Thyroid gland (tissue), 4 donors: ENCODE results near the gene CNTNAP1. TPM values are rescaled to one million over a fixed set of nuclear protein-coding genes. Genes with fewer than 3 reads are reported as not detected.

Source experiments
- DNase-seq, 2 donors: peaks; one replicate each; pipeline ENCODE4 v3.0.0-alpha.2; 2019
- H3K27ac ChIP-seq, 3 donors: fragments of 200-600 bp; sonication (generic); 1 replicate in 2 of 3; 2 replicates in 1 of 3; pipeline ENCODE4 v1.5.1; 2016 to 2019; ENCODE audit warnings: mild to moderate bottlenecking in 1 of 3, moderate library complexity in 1 of 3
- H3K27me3 ChIP-seq: fragments of 200-600 bp; sonication (generic); one replicate; pipeline ENCODE4 v1.5.1; 2019
- H3K36me3 ChIP-seq, 2 donors: fragments of 200-600 bp; sonication (generic); one replicate each; pipeline ENCODE4 v1.5.1; 2016 to 2019
- H3K4me1 ChIP-seq, 2 donors: fragments of 200-600 bp; sonication (generic); one replicate each; pipeline ENCODE4 v1.5.1; 2017 to 2019
- H3K4me3 ChIP-seq, 3 donors: fragments of 200-600 bp; sonication (generic); replicated peaks in 1 of 3; 1 replicate in 2 of 3; 2 replicates in 1 of 3; pipeline ENCODE4 v1.5.1; 2016; ENCODE audit warnings: mild to moderate bottlenecking in 1 of 3
- H3K9me3 ChIP-seq: fragments of 200-600 bp; sonication (generic); one replicate; pipeline ENCODE4 v1.5.1; 2017
- POLR2A ChIP-seq, 2 donors: fragments of 450-650 bp; IDR thresholded peaks; one replicate each; pipeline ENCODE4 v1.6.1; 2017; ENCODE audit warnings: antibody characterized with exemption in 2 of 2, mild to moderate bottlenecking in 2 of 2, moderate library complexity in 1 of 2
- WGBS, 2 donors: methylation state at CpG; one replicate each; pipeline ENCODE4 v1.1.5; 2017; 5-methylcytosine and 5-hydroxymethylcytosine counted together
- intact Hi-C: fragments of 100-400 bp; cut with DNase I; formaldehyde crosslinking; loops from one replicate; pipeline ENCODE4 v1.15.1; 2023
- total RNA-seq, 4 donors: library from RNA; depleted of rRNA; stranded (reverse); fragments of >200 nt; gene quantifications; one replicate each; pipeline ENCODE4 v1.2.3, GENCODE V29; 2016
- TF ChIP-seq, protein P1 (sequence below), 6 experiments: fragments of 200-600 bp in 3 of 6; fragments of 450-650 bp in 3 of 6; sonication (generic) in 3 of 6; IDR thresholded peaks; one replicate each; pipeline ENCODE4 v1.5.1; 2016 to 2019; ENCODE audit warnings: antibody characterized with exemption in 6 of 6, mild to moderate bottlenecking in 2 of 6, inconsistent platforms in 1 of 6, moderate library complexity in 1 of 6

CNTNAP1 gene
- total RNA-seq, 4 donors from 2014 or later, result 2.3 to 4.2 (median 2.5) TPM

DNA sequence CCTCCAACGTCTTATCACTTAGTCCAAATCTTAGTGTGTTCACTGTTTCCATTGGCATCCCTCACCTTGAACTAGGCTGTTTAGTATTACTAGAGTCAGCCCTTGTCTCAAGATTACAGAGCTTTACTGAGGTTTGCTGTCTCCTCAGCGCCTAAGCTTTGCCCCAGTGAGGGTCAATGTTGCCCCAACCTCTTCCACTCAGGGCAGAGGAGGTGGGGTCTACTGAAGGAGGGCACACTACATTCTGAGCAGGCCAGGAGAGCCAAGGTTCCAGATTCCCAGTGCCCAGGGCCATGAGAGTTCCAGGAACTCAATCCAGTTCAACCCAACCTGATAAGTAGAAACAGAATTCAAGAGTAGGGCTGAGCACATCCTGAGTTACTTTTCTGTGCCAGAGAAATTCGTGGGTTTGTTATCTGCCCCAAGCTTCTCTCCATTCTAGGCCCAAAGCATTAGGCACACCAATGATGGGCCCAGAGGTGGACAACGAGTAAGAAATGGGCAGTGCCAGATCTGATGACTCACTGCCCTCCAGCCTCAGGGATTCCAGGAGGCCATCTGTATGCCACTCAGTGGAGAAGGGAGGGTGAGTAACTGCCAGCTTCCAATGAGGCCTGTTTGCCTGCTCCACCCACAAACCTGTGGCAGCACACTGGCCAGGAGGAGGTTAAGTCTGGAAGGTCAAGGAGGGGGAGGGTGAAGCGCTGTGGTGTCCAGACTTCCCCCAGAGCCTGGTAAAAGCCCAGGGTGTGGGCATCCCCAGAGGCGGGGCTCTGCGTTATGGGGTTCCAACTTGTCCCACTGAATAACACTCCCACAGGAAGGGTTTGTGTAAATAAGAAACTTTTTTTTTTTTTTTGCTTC lies 15.0 kb upstream of the CNTNAP1 start:
- WGBS, 2 donors, result 56 to 71% methylated on average over 7 of the region's 7 CpGs
- no peaks in the 10 kb centered on the region for H3K9me3 ChIP-seq
- no peak overlapping the region for H3K4me3 ChIP-seq
- no peak for TF ChIP-seq POLR2A (IDR thresholded peaks at IDR 0.05)
- TF ChIP-seq, protein P1, sequence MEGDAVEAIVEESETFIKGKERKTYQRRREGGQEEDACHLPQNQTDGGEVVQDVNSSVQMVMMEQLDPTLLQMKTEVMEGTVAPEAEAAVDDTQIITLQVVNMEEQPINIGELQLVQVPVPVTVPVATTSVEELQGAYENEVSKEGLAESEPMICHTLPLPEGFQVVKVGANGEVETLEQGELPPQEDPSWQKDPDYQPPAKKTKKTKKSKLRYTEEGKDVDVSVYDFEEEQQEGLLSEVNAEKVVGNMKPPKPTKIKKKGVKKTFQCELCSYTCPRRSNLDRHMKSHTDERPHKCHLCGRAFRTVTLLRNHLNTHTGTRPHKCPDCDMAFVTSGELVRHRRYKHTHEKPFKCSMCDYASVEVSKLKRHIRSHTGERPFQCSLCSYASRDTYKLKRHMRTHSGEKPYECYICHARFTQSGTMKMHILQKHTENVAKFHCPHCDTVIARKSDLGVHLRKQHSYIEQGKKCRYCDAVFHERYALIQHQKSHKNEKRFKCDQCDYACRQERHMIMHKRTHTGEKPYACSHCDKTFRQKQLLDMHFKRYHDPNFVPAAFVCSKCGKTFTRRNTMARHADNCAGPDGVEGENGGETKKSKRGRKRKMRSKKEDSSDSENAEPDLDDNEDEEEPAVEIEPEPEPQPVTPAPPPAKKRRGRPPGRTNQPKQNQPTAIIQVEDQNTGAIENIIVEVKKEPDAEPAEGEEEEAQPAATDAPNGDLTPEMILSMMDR (IDR thresholded peaks at IDR 0.05), result no peak
- no peaks in the 10 kb centered on the region for H3K27me3 ChIP-seq
- H3K4me1 ChIP-seq, result peaks cover 5 to 16% of the 10 kb centered on the region in 2 donors
- peak overlapping the region in 2 of 3 donors; percentile 27 to 61 for H3K27ac ChIP-seq
- intact Hi-C loops, result no loop called here
- H3K36me3 ChIP-seq, result peaks cover 47 to 48% of the 10 kb centered on the region in 2 donors
- DNase-seq, result peak in 1 of 2 donors; percentile 45

DNA sequence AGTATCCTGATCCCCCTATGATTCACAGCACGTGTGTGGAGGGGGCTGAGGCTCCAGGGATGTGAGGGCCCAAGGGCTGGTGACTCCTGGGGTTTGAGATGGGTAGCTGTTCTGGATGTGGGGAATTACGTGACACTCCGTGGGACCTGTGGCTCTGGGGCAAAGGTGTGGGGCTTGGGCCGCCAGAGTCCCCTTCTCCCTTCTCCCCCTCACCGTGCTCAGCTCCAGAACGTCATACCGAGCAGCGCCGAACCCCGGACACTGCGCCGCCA lies 12.7 kb upstream of the CNTNAP1 start:
- TF ChIP-seq, protein P1 (IDR thresholded peaks at IDR 0.05), result no peak
- TF ChIP-seq POLR2A (IDR thresholded peaks at IDR 0.05), result no peak
- Histone ChIP-seq H3K27me3 (no peaks in the 10 kb centered on the region), H3K9me3 (no peaks in the 10 kb centered on the region), H3K4me3 (no peak overlapping the region), H3K4me1 (peaks cover 10 to 31% of the 10 kb centered on the region in 2 donors), H3K36me3 (peaks cover 49 to 53% of the 10 kb centered on the region in 2 donors), H3K27ac (no peak overlapping the region)
- 76 to 89% methylated on average over 3 to 6 of the region's 12 CpGs for WGBS, 2 donors
- intact Hi-C loops, result no loop called here
- DNase-seq, result no peak

DNA sequence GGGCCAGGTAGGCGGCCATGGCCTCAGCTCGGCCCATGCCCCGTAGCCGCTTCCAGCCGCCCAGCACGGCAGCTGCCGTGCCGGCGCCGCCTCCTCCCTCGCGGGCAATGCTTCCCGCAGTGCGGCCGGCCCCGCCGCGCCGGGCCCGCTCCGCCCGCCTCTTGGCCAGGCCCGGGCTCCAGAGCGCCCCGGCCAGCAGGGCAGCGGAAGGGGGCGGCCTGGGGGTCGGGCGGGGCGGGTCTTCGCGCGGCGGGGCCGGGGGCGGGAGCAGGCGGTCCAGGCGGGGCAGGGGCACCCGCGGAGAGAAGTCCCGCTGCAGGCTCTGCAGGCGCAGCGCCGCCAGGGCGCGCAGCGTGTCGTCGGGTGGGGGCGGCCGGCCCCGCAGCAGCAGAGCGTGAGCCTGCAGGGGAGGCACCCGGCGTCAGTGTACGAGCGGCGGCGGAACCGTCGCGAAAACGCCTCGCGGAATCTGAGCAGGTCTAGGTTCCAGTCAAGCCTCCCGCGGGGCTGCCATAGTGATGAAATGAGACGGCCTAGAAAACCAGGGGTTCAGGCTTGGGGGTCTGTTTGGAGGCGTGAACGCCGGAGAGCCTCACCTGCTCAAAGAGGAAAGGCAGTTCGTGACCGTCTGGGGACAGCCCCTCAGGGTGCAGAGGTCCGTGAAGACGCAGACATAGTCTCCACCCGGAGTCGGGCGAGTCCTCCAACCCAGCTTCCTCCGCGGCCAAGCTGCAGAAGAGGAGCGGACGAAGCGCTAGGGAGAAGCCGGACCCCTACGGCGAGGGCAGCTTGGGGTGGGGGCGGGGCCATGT lies 12.1 kb upstream of the CNTNAP1 start:
- WGBS, 2 donors, result 84 to 88% methylated on average over 39 to 43 of the region's 87 CpGs
- no peak for DNase-seq
- Histone ChIP-seq H3K9me3 (no peaks in the 10 kb centered on the region), H3K27me3 (no peaks in the 10 kb centered on the region), H3K4me3 (no peak overlapping the region), H3K27ac (no peak overlapping the region), H3K4me1 (peaks cover 15 to 36% of the 10 kb centered on the region in 2 donors), H3K36me3 (peaks cover 49 to 53% of the 10 kb centered on the region in 2 donors)
- intact Hi-C loops, result no loop called here
- TF ChIP-seq, protein P1 (IDR thresholded peaks at IDR 0.05), result no peak

DNA sequence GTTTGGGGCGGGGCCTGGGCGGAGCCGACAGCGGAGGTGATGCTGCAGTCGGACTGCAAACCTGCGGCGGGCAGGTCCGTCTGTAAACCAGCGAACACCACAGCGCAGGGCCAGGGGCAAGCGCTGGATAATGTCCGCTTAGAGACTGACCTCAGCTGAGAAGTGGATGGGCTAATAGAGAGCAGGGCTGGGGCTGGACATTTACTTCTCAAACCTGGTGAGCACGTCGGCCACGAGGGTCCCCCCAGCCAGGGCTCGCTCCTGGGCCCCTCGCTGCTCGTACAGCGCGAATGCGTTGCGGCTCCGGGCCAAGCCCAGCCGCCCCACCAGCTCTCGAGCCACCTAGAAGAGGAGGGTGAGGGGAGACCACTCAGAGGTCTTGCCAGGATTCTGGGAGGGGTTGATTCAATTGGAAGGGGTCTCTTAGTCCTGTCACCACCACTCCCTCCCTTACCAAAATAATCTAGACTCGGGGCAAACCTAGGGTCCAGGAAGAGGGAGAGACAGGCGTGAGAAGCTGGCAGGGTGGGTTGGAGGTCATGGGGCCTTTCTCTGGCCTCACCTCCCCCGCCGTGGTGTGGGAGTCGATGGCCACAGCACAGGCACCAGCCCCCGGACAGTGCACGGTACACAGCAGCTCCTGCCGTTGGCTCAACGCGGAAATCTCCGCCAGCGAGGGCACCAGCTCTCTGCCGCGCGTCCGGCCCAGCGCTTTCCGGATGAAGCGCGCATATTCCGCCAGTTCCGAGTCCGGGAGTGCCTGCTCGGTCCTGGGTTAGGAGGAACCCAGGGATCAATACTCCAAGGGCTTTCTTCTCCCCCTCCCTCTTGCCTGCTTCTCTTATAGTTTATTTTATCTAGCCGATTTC lies 11.3 kb upstream of the CNTNAP1 start:
- intact Hi-C loops, result no loop called here
- DNase-seq, result no peak

More for the DNA sequence above, 11.3 kb upstream of the CNTNAP1 start:
- no peak overlapping the region for H3K27ac ChIP-seq
- WGBS, 2 donors, result 86 to 87% methylated on average over 47 of the region's 50 CpGs
- peaks cover 19 to 37% of the 10 kb centered on the region in 2 donors for H3K4me1 ChIP-seq
- no peak overlapping the region for H3K4me3 ChIP-seq
- peaks cover 44 to 48% of the 10 kb centered on the region in 2 donors for H3K36me3 ChIP-seq
- no peaks in the 10 kb centered on the region for H3K9me3 ChIP-seq
- no peaks in the 10 kb centered on the region for H3K27me3 ChIP-seq
- TF ChIP-seq, protein P1 (IDR thresholded peaks at IDR 0.05), result no peak
